ENCODE data around the gene VTI1A.

GRCh38 chr10:112805701-112806100 lies 358.7 kb downstream of the VTI1A start:
- TF ChIP-seq POLR2A (IDR thresholded peaks at IDR 0.05; ENCODE audit: low read length) (no peak), GATA1 (IDR thresholded peaks at IDR 0.05; ENCODE audit: low read depth, low read length) (no peak)

Measured in erythroblast (primary cell).